LNCAP (cell line): ENCODE measurements around the gene CTNNBL1.

ENCODE experiments used
- TF ChIP-seq, protein P1 (sequence below): fragments of 450-650 bp; IDR thresholded peaks from 2 replicates; pipeline ENCODE4 v1.5.1; 2017; ENCODE audit warnings: mild to moderate bottlenecking

Gene CTNNBL1

DNA sequence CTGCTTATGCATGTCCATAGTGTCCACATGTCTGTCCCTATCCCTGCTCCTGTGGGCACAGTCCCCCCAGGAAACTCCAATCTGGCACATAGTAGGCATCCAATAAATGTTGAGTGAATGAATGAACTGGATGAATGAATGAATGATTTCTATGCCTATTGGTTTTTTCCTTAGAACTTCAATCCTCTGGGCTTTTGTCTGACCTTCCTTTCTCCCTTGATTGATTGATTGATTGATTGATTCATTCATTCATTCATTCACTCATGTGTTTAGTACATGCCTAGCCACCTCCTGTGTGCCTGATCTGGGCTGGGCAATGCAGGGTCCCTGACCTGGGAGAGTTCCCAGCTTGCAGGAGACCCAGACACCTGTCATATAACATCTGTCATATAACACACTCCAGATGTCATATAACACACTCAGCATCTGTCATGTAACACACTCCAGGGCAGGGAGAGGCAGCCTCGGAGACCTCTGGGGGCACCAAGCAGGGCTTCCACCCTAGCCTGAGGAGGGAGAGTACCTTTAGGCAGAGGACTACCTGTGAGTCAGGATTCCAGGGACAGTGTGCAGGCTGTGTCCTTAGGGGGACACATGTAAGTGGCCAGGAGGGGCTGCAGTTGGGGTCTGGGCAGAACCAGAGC, 227.0 kb downstream of the CTNNBL1 start:
- TF ChIP-seq, protein P1, sequence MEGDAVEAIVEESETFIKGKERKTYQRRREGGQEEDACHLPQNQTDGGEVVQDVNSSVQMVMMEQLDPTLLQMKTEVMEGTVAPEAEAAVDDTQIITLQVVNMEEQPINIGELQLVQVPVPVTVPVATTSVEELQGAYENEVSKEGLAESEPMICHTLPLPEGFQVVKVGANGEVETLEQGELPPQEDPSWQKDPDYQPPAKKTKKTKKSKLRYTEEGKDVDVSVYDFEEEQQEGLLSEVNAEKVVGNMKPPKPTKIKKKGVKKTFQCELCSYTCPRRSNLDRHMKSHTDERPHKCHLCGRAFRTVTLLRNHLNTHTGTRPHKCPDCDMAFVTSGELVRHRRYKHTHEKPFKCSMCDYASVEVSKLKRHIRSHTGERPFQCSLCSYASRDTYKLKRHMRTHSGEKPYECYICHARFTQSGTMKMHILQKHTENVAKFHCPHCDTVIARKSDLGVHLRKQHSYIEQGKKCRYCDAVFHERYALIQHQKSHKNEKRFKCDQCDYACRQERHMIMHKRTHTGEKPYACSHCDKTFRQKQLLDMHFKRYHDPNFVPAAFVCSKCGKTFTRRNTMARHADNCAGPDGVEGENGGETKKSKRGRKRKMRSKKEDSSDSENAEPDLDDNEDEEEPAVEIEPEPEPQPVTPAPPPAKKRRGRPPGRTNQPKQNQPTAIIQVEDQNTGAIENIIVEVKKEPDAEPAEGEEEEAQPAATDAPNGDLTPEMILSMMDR = no peak

DNA sequence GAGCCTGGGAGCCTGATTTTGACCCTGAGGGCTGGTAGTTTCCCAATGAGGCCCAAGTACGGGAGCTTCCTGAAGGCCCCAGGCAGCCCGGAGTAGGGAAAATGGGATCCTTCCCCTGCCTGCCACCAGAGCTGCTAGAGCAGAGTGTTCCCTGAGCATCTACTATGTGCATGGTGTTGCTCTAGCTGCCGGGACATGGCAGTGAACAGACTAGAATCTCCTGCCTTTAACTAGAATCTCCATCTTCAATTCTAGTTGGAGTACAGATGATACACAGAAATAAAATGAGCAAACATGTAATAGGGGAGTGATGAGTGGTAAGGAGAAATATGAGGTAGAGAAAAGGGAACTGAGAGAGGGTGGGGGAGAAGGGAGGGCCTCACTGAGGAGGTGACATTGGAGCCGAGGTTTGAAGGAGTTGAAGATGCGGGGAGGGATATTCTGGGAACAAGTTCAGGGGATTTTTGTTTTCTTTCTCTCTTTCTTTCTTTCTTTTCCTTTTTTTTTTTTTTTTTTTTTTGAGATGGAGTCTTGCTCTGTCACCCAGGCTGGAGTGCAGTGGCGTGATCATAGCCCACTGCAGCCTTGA, 227.6 kb downstream of the CTNNBL1 start:
- TF ChIP-seq, protein P1 = no peak
